OCI-LY7 (cell line): Measurements from ENCODE around the gene CRADD. TPM values are rescaled to one million over a fixed set of nuclear protein-coding genes. Genes with fewer than 3 reads are reported as not detected.

Experiments used
- BruUV-seq: library from RNA; stranded (reverse); fragments of 400-500 nt; replicated peaks from 2 replicates; lab custom pipeline; 2021; lab: Mats Ljungman, UMichigan
- CTCF ChIA-PET: fragments of 300-600 bp; sonication (Branson Sonifier 250); formaldehyde crosslinking; loops from one replicate; lab custom pipeline; 2022; ENCODE audit warnings: antibody characterized with exemption; ENCODE audit not compliant: unreplicated experiment; lab: Charles Lee
- POLR2A ChIA-PET: fragments of 300-600 bp; sonication (Branson Sonifier 250); formaldehyde crosslinking; loops from one replicate; lab custom pipeline; 2022; ENCODE audit warnings: antibody characterized with exemption; lab: Charles Lee
- DNase-seq: peaks from one replicate; pipeline ENCODE4 v3.0.0-alpha.2; 2015; ENCODE audit warnings: low spot score
- H2AFZ ChIP-seq: fragments of 200-600 bp; sonication (generic), shearing (Covaris generic); 2 replicates; pipeline ENCODE4 v1.6.1; 2014; ENCODE audit warnings: mild to moderate bottlenecking, antibody characterized with exemption, low read length, moderate library complexity
- H3K27ac ChIP-seq: fragments of 200-600 bp; sonication (generic); 2 replicates; pipeline ENCODE4 v1.5.1; 2014; ENCODE audit warnings: mixed run types, low read depth, mild to moderate bottlenecking, moderate library complexity, low read length, inconsistent platforms; ENCODE audit not compliant: poor library complexity, severe bottlenecking
- H3K36me3 ChIP-seq: fragments of 200-600 bp; sonication (generic); 2 replicates; pipeline ENCODE4 v1.6.1; 2014; ENCODE audit warnings: mild to moderate bottlenecking, antibody characterized with exemption, low read length, moderate library complexity, mixed read lengths; ENCODE audit not compliant: insufficient read depth
- H3K4me1 ChIP-seq: fragments of 200-600 bp; sonication (generic); 2 replicates; pipeline ENCODE4 v1.5.1; 2014; ENCODE audit warnings: mild to moderate bottlenecking, low read length; ENCODE audit not compliant: insufficient read depth, poor library complexity, severe bottlenecking
- H3K4me2 ChIP-seq: fragments of 200-600 bp; sonication (generic); 2 replicates; pipeline ENCODE4 v1.6.1; 2014; ENCODE audit warnings: mild to moderate bottlenecking, low read length
- H3K4me3 ChIP-seq: fragments of 200-600 bp; sonication (generic); 2 replicates; pipeline ENCODE4 v1.5.1; 2014; ENCODE audit warnings: mild to moderate bottlenecking, low read depth, low read length; ENCODE audit not compliant: poor library complexity, severe bottlenecking
- H3K79me2 ChIP-seq: fragments of 200-600 bp; sonication (generic); 2 replicates; pipeline ENCODE4 v1.6.1; 2016; ENCODE audit warnings: low read depth, mild to moderate bottlenecking, low read length, moderate library complexity, mixed read lengths; ENCODE audit not compliant: insufficient read depth
- H3K9me2 ChIP-seq: fragments of 200-600 bp; sonication (generic); 2 replicates; pipeline ENCODE4 v1.6.1; 2016; ENCODE audit warnings: mild to moderate bottlenecking, low read length, mixed read lengths; ENCODE audit not compliant: insufficient read depth
- H3K9me3 ChIP-seq: fragments of 200-600 bp; sonication (generic); 2 replicates; pipeline ENCODE4 v1.6.1; 2014; ENCODE audit warnings: mild to moderate bottlenecking, mixed run types, low read length, mixed read lengths
- H4K20me1 ChIP-seq: fragments of 200-600 bp; sonication (generic); 2 replicates; pipeline ENCODE4 v1.6.1; 2014; ENCODE audit warnings: mild to moderate bottlenecking, antibody characterized with exemption, low read length, moderate library complexity, mixed read lengths; ENCODE audit not compliant: insufficient read depth
- CTCF ChIP-seq: fragments of 200-600 bp; sonication (generic); conservative IDR thresholded peaks from 2 replicates; pipeline ENCODE4 v1.5.1; 2014; ENCODE audit warnings: mild to moderate bottlenecking, antibody characterized with exemption, low read length, moderate library complexity, mixed read lengths
- EZH2phosphoT487 ChIP-seq: fragments of 200-600 bp; sonication (generic); IDR thresholded peaks from 2 replicates; pipeline ENCODE4 v1.6.1; 2018; ENCODE audit warnings: low read depth, borderline replicate concordance, mild to moderate bottlenecking, mixed run types, antibody characterized with exemption, low read length, moderate library complexity, mixed read lengths
- intact Hi-C: fragments of 100-400 bp; cut with micrococcal nuclease; formaldehyde crosslinking; loops from one replicate; pipeline ENCODE4 v1.10.0; 2022; ENCODE audit not compliant: unreplicated experiment
- total RNA-seq, 2 experiments: library from RNA; depleted of rRNA in 1 of 2; stranded (reverse); fragments of >200 nt in 1 of 2; shearing (Covaris generic) in 1 of 2; gene quantifications; 2 replicates each; pipeline ENCODE4 v1.2.3, GENCODE V29; 2014 to 2022

Gene CRADD
- total RNA-seq, 2 experiments from 2014 or later, result 10.5 to 16.8 TPM

- ChIA-PET POLR2A (interaction anchor here (0.8 kb wide), 1 partner anchor 226 kb away, joined by 5 read pairs; no protein-coding TSS in a partner anchor), CTCF (no interaction called here)
- H3K4me1 ChIP-seq, result no peaks in the 10 kb centered on the region
- H2AFZ ChIP-seq, result no peak overlapping the region
- intact Hi-C loops, result no loop called here
- DNase-seq, result no peak
- H3K4me3 ChIP-seq, result no peak overlapping the region
- no TSS peak for BruUV-seq
- no peaks in the 10 kb centered on the region for H3K9me2 ChIP-seq
- TF ChIP-seq CTCF (no peak), EZH2phosphoT487 (no peak)
- no peak overlapping the region for H3K4me2 ChIP-seq
- H3K9me3 ChIP-seq, result no peaks in the 10 kb centered on the region
- H4K20me1 ChIP-seq, result no peaks in the 10 kb centered on the region
- H3K36me3 ChIP-seq, result no peaks in the 10 kb centered on the region
- H3K79me2 ChIP-seq, result no peaks in the 10 kb centered on the region
- H3K27ac ChIP-seq, result no peak overlapping the region
These were observed 81.7 kb downstream of the CRADD start for GRCh38 chr12:93758801-93759373.

- TF ChIP-seq EZH2phosphoT487 (no peak), CTCF (no peak)
- ChIA-PET POLR2A (no interaction called here), CTCF (no interaction called here)
- BruUV-seq, result no TSS peak
- H3K27ac ChIP-seq, result no peak overlapping the region
- H3K4me1 ChIP-seq, result no peaks in the 10 kb centered on the region
- H4K20me1 ChIP-seq, result no peaks in the 10 kb centered on the region
- no peaks in the 10 kb centered on the region for H3K79me2 ChIP-seq
- no peak overlapping the region for H3K4me3 ChIP-seq
- H3K9me2 ChIP-seq, result no peaks in the 10 kb centered on the region
- no peak overlapping the region for H3K4me2 ChIP-seq
- H2AFZ ChIP-seq, result no peak overlapping the region
- no peaks in the 10 kb centered on the region for H3K9me3 ChIP-seq
- no peaks in the 10 kb centered on the region for H3K36me3 ChIP-seq
- no peak for DNase-seq
- intact Hi-C loops, result no loop called here
These were observed 82.4 kb downstream of the CRADD start for GRCh38 chr12:93759512-93760081.

- POLR2A ChIA-PET, result no interaction called here
These were observed 83.2 kb downstream of the CRADD start for GRCh38 chr12:93760275-93760875.

More at GRCh38 chr12:93760275-93760875, 83.2 kb downstream of the CRADD start:
- Histone ChIP-seq H3K36me3 (no peaks in the 10 kb centered on the region), H4K20me1 (no peaks in the 10 kb centered on the region), H3K4me3 (no peak overlapping the region), H3K79me2 (no peaks in the 10 kb centered on the region), H3K27ac (no peak overlapping the region), H3K9me2 (no peaks in the 10 kb centered on the region), H3K9me3 (no peaks in the 10 kb centered on the region), H2AFZ (no peak overlapping the region), H3K4me1 (no peaks in the 10 kb centered on the region), H3K4me2 (no peak overlapping the region)
- DNase-seq, result no peak
- CTCF ChIA-PET, result no interaction called here
- BruUV-seq, result no TSS peak
- no peak for TF ChIP-seq CTCF
- TF ChIP-seq EZH2phosphoT487, result no peak
- intact Hi-C loops, result no loop called here
